Heart right ventricle (tissue), 16 donors: ENCODE measurements around the gene PHF24. TPM values are rescaled to one million over a fixed set of nuclear protein-coding genes. Genes with fewer than 3 reads are reported as not detected.
A peak's percentile ranks its signal among the peaks of the same experiment; 100 is the strongest.

Source experiments
- ATAC-seq, 8 donors: fragments of 200-7000 bp; cut with Tn5 transposase; one replicate each; pipeline ENCODE4 v1.9.1; 2020; ENCODE audit warnings: mild to moderate bottlenecking in 8 of 8, moderate library complexity in 8 of 8, moderate number of reproducible peaks in 1 of 8
- DNase-seq, 2 donors: peaks; one replicate each; pipeline ENCODE4 v3.0.0-alpha.2; 2020
- H3K27ac ChIP-seq, 10 donors: fragments of 200-600 bp; sonication (generic) in 2 of 10; one replicate each; pipeline versions ENCODE4 v1.5.0 to v1.8.0; 2020 to 2022; ENCODE audit warnings: mild to moderate bottlenecking in 3 of 10
- H3K27me3 ChIP-seq, 7 donors: fragments of 200-600 bp; one replicate each; pipeline ENCODE4 v1.8.0; 2021 to 2022; ENCODE audit warnings: mild to moderate bottlenecking in 2 of 7
- H3K36me3 ChIP-seq, 9 donors: fragments of 200-600 bp; sonication (generic) in 1 of 9; one replicate each; pipeline versions ENCODE4 v1.5.0 to v1.8.0; 2020 to 2022; ENCODE audit warnings: mild to moderate bottlenecking in 2 of 9
- H3K4me1 ChIP-seq, 9 donors: fragments of 200-600 bp; sonication (generic) in 1 of 9; one replicate each; pipeline versions ENCODE4 v1.5.0 to v1.8.0; 2020 to 2022; ENCODE audit warnings: mild to moderate bottlenecking in 4 of 9
- H3K4me3 ChIP-seq, 10 donors: fragments of 200-600 bp; sonication (generic) in 2 of 10; one replicate each; pipeline versions ENCODE4 v1.5.0 to v1.8.0; 2020 to 2022; ENCODE audit warnings: mild to moderate bottlenecking in 7 of 10, moderate library complexity in 2 of 10
- H3K9me3 ChIP-seq, 11 donors: fragments of 200-600 bp in 10 of 11; sonication (generic) in 2 of 11; one replicate each; pipeline versions ENCODE4 v1.5.0 to v1.8.0; 2013 to 2022; ENCODE audit warnings: mild to moderate bottlenecking in 2 of 11, control low read depth in 1 of 11, moderate library complexity in 1 of 11
- WGBS, 2 donors: extraction: QIAGEN DNeasy Blood & Tissue Kit; methylation state at CpG; one replicate each; pipeline ENCODE4 v1.1.7; 2013; ENCODE audit warnings: inconsistent platforms in 1 of 2; 5-methylcytosine and 5-hydroxymethylcytosine counted together
- intact Hi-C, 10 donors: fragments of 100-400 bp; cut with DNase I; formaldehyde crosslinking; loops; one replicate each; pipeline versions ENCODE4 v1.11.1 to v1.14.2; 2022
- polyA plus RNA-seq, 2 donors: library from polyadenylated mRNA; stranded (reverse); fragments of 200-250 nt; gene quantifications; one replicate each; pipeline ENCODE4 v1.2.3, GENCODE V29; 2013
- total RNA-seq, 10 donors: library from RNA; stranded (reverse); fragmentation: NEBNext Ultra II Directional in 3 of 10; extraction: Animal tissue kit (Norgen Biotek cat#: 25700) in 3 of 10; gene quantifications; one replicate each; pipeline versions ENCODE4 v1.2.1 to v1.2.4, GENCODE V29; 2021 to 2023
- TF ChIP-seq, protein P1 (sequence below), 9 donors: fragments of 200-600 bp; sonication (generic) in 2 of 9; IDR thresholded peaks; one replicate each; pipeline versions ENCODE4 v1.5.0 to v1.8.0; 2021 to 2022; ENCODE audit warnings: antibody characterized with exemption in 9 of 9, mild to moderate bottlenecking in 5 of 9, moderate library complexity in 1 of 9
- donor health status: Arrhythmogenic right ventricular cardiomyopathy.
- donor health status: ischemic (EF 13 %, LVEDD 7.1; RV severe dilation, severe dysfunction).
- donor health status: healthy with polysubstance abuse.
- donor health status: DM: no; HTN: yes; CAD: no.
- donor health status: DM: no; HTN: no; CAD: no.
- donor health status: ischemic (EF 25% LVEDD 6.9; RV normal size, moderate dysfunction).
- donor health status: ischemic (EF 25% LVEDD 5.7; RV mildly dilated, moderate dysfunction).
- donor health status: healthy.
- donor health status: DM: yes; HTN: yes; CAD: no.
- donor health status: Ischemic cardiomyopathy.
- donor health status: ischemic (EF 35%, LVEDD 5.7; RV mildly dilated, moderate dysfunction).
- donor health status: nonischemic (EF 11% LVEDD 7.7; RV severe dilation, severe dysfunction).
- donor health status: DM: yes; HTN: yes; CAD: no.
- donor health status: PGD.
- donor health status: ischemic (EF 29% LVEDD 5.4; RV normal size, mild dysfunction).
- donor health status: nonischemic (EF 23%, LVEDD 6.1; RV moderate dilation, normal function).

The PHF24 gene
- total and polyA plus RNA-seq, 12 donors, result 0.07 to 2.2 (median 0.30) TPM

DNA sequence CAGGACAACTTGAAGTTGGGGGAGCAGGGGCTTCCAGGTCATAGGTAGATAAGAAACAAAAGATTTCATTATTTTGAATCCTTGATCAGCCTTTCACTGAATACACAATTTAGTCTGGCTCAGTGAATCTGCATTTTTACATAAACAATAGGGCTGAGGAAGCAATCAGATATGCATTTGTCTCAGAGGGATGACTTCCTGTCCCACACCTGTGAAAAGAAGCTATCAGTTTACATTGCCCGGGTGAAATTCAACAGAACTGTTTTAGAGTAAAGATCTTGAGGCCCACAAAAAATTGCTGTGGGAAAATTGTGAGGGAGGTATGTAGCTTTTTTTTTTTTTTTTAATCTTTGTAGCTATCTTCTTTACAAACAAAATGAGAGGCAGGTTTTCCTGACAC lies 69.8 kb downstream of the PHF24 start:
- H3K4me3 ChIP-seq, result no peak overlapping the region
- TF ChIP-seq, protein P1, sequence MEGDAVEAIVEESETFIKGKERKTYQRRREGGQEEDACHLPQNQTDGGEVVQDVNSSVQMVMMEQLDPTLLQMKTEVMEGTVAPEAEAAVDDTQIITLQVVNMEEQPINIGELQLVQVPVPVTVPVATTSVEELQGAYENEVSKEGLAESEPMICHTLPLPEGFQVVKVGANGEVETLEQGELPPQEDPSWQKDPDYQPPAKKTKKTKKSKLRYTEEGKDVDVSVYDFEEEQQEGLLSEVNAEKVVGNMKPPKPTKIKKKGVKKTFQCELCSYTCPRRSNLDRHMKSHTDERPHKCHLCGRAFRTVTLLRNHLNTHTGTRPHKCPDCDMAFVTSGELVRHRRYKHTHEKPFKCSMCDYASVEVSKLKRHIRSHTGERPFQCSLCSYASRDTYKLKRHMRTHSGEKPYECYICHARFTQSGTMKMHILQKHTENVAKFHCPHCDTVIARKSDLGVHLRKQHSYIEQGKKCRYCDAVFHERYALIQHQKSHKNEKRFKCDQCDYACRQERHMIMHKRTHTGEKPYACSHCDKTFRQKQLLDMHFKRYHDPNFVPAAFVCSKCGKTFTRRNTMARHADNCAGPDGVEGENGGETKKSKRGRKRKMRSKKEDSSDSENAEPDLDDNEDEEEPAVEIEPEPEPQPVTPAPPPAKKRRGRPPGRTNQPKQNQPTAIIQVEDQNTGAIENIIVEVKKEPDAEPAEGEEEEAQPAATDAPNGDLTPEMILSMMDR (IDR thresholded peaks at IDR 0.05), result no peak
- H3K27ac ChIP-seq, result no peak overlapping the region
- H3K27me3 ChIP-seq, result no peaks in the 10 kb centered on the region
- H3K36me3 ChIP-seq, result peaks cover 0 to 33% (median under 1%) of the 10 kb centered on the region in 9 donors
- no peaks in the 10 kb centered on the region for H3K9me3 ChIP-seq
- no peak for DNase-seq
- no peak for ATAC-seq
- intact Hi-C loops, result no loop called here
- WGBS, 2 donors, result 58 to 62% methylated on average over 1 of the region's 1 CpG
- H3K4me1 ChIP-seq, result peaks cover 5 to 27% (median 13%) of the 10 kb centered on the region in 9 donors

DNA sequence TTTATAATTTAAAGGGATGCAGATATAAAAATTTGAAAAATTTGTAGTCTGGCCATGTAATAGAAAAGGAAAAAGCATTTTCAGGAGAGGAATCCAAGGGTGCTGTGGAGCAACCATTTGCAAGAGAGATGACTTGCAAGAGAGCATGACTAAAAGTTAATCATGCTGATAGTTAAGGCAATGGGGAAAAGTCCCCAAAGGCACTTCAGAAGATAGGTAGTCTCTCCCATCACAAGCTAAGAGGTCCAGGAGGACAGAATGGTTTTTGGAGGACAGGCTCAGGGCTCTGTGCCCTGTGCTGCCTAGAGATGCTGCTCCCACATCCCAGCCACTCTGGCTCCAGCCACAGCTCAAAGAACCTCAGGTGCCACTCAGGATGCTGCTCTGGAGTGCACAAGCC lies 70.3 kb downstream of the PHF24 start:
- H3K9me3 ChIP-seq, result no peaks in the 10 kb centered on the region
- peaks cover 0 to 38% (median 6%) of the 10 kb centered on the region in 9 donors for H3K36me3 ChIP-seq
- DNase-seq, result no peak
- intact Hi-C loops, result no loop called here
- H3K27me3 ChIP-seq, result no peaks in the 10 kb centered on the region
- no peak overlapping the region for H3K4me3 ChIP-seq
- no peak overlapping the region for H3K27ac ChIP-seq
- H3K4me1 ChIP-seq, result peaks cover 5 to 27% (median 13%) of the 10 kb centered on the region in 9 donors
- TF ChIP-seq, protein P1 (IDR thresholded peaks at IDR 0.05), result no peak
- ATAC-seq, result peak in 1 of 8 donors; percentile 25

DNA sequence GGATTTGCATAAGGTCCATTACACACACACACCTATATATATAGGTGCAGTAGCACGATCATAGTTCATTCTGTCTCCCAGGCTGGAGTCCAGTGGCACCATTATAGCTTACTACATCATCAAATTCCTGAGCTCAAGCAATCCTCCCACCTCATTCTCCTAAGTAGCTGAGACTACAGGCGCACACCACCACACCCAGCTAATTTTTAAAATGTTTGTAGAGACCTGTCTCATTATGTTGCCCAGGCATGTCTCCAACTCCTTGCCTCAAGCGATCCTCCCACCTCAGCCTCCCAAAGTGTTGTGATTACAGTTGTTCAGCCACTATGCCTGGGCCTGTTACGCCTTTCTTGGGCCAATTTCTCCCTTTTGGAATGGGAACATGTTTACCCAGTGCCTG lies 71.2 kb downstream of the PHF24 start:
- no peaks in the 10 kb centered on the region for H3K27me3 ChIP-seq
- WGBS, 2 donors, result 73 to 91% methylated on average over 4 of the region's 4 CpGs
- no peak overlapping the region for H3K4me3 ChIP-seq
- H3K4me1 ChIP-seq, result peaks cover 5 to 27% (median 13%) of the 10 kb centered on the region in 9 donors
- TF ChIP-seq, protein P1 (IDR thresholded peaks at IDR 0.05), result no peak
- ATAC-seq, result no peak
- intact Hi-C loops, result no loop called here
- peaks cover 0 to 34% (median 6%) of the 10 kb centered on the region in 9 donors for H3K36me3 ChIP-seq
- H3K27ac ChIP-seq, result no peak overlapping the region
- no peaks in the 10 kb centered on the region for H3K9me3 ChIP-seq
- no peak for DNase-seq

DNA sequence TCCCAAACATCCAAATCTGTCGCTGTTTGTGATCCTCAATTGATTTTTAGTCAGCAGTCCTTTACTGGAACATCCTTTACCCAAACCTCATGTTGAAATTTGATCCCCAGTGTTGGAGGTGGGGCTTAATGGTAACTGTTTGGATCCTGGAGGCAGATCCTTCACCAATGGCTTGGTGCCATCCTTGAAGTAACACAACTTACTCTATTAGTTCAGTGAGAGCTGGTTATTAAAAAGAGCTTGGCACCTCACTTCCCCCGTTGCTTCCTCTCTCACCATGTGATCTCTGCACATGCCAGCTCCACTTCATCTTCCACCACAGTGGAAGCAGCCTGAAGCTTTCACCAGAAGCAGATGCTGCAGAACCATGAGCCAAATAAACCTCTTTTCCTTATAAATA lies 71.8 kb downstream of the PHF24 start:
- Histone ChIP-seq H3K27ac (no peak overlapping the region), H3K4me1 (peaks cover 5 to 27% (median 13%) of the 10 kb centered on the region in 9 donors), H3K4me3 (no peak overlapping the region), H3K9me3 (no peaks in the 10 kb centered on the region), H3K27me3 (no peaks in the 10 kb centered on the region), H3K36me3 (peaks cover 0 to 35% (median 6%) of the 10 kb centered on the region in 9 donors)
- intact Hi-C loops, result no loop called here
- TF ChIP-seq, protein P1 (IDR thresholded peaks at IDR 0.05), result no peak
- peak in 4 of 8 donors; percentile 37 to 57 (median 50) for ATAC-seq
- no peak for DNase-seq
- WGBS, 2 donors, result 65 to 76% methylated on average over 2 of the region's 2 CpGs

Other genes starting within 250 kb of the PHF24 start
- gene CCL21, start 248.1 kb upstream of the PHF24 start, total RNA-seq, result 10 to 100 TPM in 7 of 10 donors, 1 to 10 TPM in 3; 1.3 to 31.1 (median 14.7) TPM
- gene CCL21, start 248.1 kb upstream of the PHF24 start, polyA plus RNA-seq, result 10 to 100 TPM; 21.7 to 44.5 TPM
- gene DNAJB5, start 31.5 kb downstream of the PHF24 start, total RNA-seq, result 100 to 1,000 TPM in 3 of 10 donors, 10 to 100 TPM in 7; 49.0 to 206 (median 85.1) TPM
- gene DNAJB5, start 31.5 kb downstream of the PHF24 start, polyA plus RNA-seq, result 100 to 1,000 TPM in 1 of 2 donors, 10 to 100 TPM in 1; 44.0 to 107 TPM
- 100 to 1,000 TPM; 227 to 385 (median 300) TPM for gene VCP, start 114.3 kb downstream of the PHF24 start, total RNA-seq
- gene VCP, start 114.3 kb downstream of the PHF24 start, polyA plus RNA-seq, result 100 to 1,000 TPM in 1 of 2 donors, 10 to 100 TPM in 1; 69.9 to 248 TPM
- 1 to 10 TPM; 2.6 to 9.8 (median 4.5) TPM for gene FANCG, start 121.7 kb downstream of the PHF24 start, total RNA-seq
- gene FANCG, start 121.7 kb downstream of the PHF24 start, polyA plus RNA-seq, result 1 to 10 TPM; 3.4 to 6.4 TPM
- gene PIGO, start 138.3 kb downstream of the PHF24 start, total RNA-seq, result 10 to 100 TPM in 4 of 10 donors, 1 to 10 TPM in 6; 8.2 to 12.3 (median 9.9) TPM
- 10 to 100 TPM; 10.6 to 10.7 TPM for gene PIGO, start 138.3 kb downstream of the PHF24 start, polyA plus RNA-seq
- 100 to 1,000 TPM; 122 to 153 (median 127) TPM for gene STOML2, start 144.8 kb downstream of the PHF24 start, total RNA-seq
- gene STOML2, start 144.8 kb downstream of the PHF24 start, polyA plus RNA-seq, result 100 to 1,000 TPM in 1 of 2 donors, 10 to 100 TPM in 1; 43.7 to 151 TPM
- gene ATOSB, start 157.6 kb downstream of the PHF24 start, total RNA-seq, result 10 to 100 TPM; 12.2 to 20.3 (median 17.1) TPM
- 10 to 100 TPM; 25.5 to 31.6 TPM for gene ATOSB, start 157.6 kb downstream of the PHF24 start, polyA plus RNA-seq
- gene UNC13B, start 203.7 kb downstream of the PHF24 start, total RNA-seq, result 10 to 100 TPM; 13.7 to 27.1 (median 19.9) TPM
- 10 to 100 TPM; 13.1 to 15.4 TPM for gene UNC13B, start 203.7 kb downstream of the PHF24 start, polyA plus RNA-seq